ENCODE results near the gene DRC7.

DRC7 gene

GRCh38 chr16:57721356-57722209 lies 27.0 kb downstream of the DRC7 start:
- TF ChIP-seq SIN3A (IDR thresholded peaks at IDR 0.05; ENCODE audit: borderline replicate concordance, insufficient read depth, low read length) (no peak), TAF1 (IDR thresholded peaks at IDR 0.05; ENCODE audit: borderline replicate concordance, insufficient read depth, low read length) (no peak), REST (IDR thresholded peaks at IDR 0.05; ENCODE audit: insufficient read depth in 1 of 2, low read depth in 2 of 2, low read length in 2 of 2) (no peak), POLR2AphosphoS5 (IDR thresholded peaks at IDR 0.05; ENCODE audit: low read depth, low read length) (no peak), FOXP2 (optimal IDR thresholded peaks at IDR 0.05; ENCODE audit: borderline replicate concordance, extremely low read depth, extremely low read length, insufficient read depth) (no peak)

DNA sequence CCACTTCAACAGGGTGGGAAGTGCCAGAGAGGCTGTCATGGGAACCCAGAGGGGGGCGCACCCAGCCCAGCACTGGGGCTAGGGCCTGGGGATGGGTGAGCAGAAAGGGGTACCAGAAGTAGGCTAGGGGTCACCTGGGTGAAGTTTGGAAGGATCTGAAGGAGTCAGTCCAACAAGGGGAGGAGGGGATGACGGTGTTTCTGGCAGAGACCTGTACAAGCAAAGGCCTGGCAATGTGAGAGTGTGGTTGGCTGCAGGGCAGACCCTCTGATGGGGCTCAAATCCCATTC lies 27.5 kb downstream of the DRC7 start:
- no peak for TF ChIP-seq SIN3A (IDR thresholded peaks at IDR 0.05; ENCODE audit: borderline replicate concordance, insufficient read depth, low read length)
- TF ChIP-seq REST (IDR thresholded peaks at IDR 0.05; ENCODE audit: insufficient read depth in 1 of 2, low read depth in 2 of 2, low read length in 2 of 2), result no peak
- TF ChIP-seq TAF1 (IDR thresholded peaks at IDR 0.05; ENCODE audit: borderline replicate concordance, insufficient read depth, low read length), result no peak
- no peak for TF ChIP-seq POLR2AphosphoS5 (IDR thresholded peaks at IDR 0.05; ENCODE audit: low read depth, low read length)
- TF ChIP-seq FOXP2 (optimal IDR thresholded peaks at IDR 0.05; ENCODE audit: borderline replicate concordance, extremely low read depth, extremely low read length, insufficient read depth), result no peak

GRCh38 chr16:57722651-57723050 lies 28.0 kb downstream of the DRC7 start:
- no peak for TF ChIP-seq SIN3A (IDR thresholded peaks at IDR 0.05; ENCODE audit: borderline replicate concordance, insufficient read depth, low read length)
- no peak for TF ChIP-seq REST (IDR thresholded peaks at IDR 0.05; ENCODE audit: insufficient read depth in 1 of 2, low read depth in 2 of 2, low read length in 2 of 2)
- no peak for TF ChIP-seq TAF1 (IDR thresholded peaks at IDR 0.05; ENCODE audit: borderline replicate concordance, insufficient read depth, low read length)
- no peak for TF ChIP-seq FOXP2 (optimal IDR thresholded peaks at IDR 0.05; ENCODE audit: borderline replicate concordance, extremely low read depth, extremely low read length, insufficient read depth)
- no peak for TF ChIP-seq POLR2AphosphoS5 (IDR thresholded peaks at IDR 0.05; ENCODE audit: low read depth, low read length)

DNA sequence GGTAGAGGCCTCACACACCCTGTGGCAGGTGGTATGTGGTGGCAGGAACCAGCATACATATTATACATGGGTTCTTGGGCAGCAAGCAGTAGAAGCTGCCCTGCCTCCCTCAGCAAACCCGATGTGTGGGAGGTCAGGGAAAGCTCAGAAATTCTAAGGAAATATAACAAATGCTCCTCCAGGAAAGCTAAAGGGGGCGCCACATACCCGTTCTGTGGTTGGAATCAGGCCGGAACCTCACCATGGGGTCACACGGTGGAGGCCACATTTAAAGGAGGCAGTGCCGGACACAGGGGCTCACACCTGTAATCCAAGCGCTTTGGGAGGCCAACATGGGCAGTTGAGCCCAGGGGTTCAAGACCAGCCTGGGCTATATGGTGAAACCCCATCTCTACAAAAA lies 28.6 kb downstream of the DRC7 start:
- no peak for TF ChIP-seq TAF1 (IDR thresholded peaks at IDR 0.05; ENCODE audit: borderline replicate concordance, insufficient read depth, low read length)
- TF ChIP-seq POLR2AphosphoS5 (IDR thresholded peaks at IDR 0.05; ENCODE audit: low read depth, low read length), result no peak
- TF ChIP-seq SIN3A (IDR thresholded peaks at IDR 0.05; ENCODE audit: borderline replicate concordance, insufficient read depth, low read length), result no peak
- no peak for TF ChIP-seq REST (IDR thresholded peaks at IDR 0.05; ENCODE audit: insufficient read depth in 1 of 2, low read depth in 2 of 2, low read length in 2 of 2)
- no peak for TF ChIP-seq FOXP2 (optimal IDR thresholded peaks at IDR 0.05; ENCODE audit: borderline replicate concordance, extremely low read depth, extremely low read length, insufficient read depth)
